Measurements from ENCODE around the gene LHFPL2. TPM values are rescaled to one million over a fixed set of nuclear protein-coding genes. Genes with fewer than 3 reads are reported as not detected.
"Not testable (repeated sequence)": the region's sequence is repeated elsewhere in the genome, so short reads cannot be mapped to it uniquely, and the experiment has no call there.

LHFPL2 gene
- total and polyA plus RNA-seq, 3 experiments from 2014 or later: 0.20 to 1.2 (median 0.84) TPM

- Histone ChIP-seq H3K27ac (ENCODE audit: low read depth, low read length) (no peak overlapping the region), H3K4me1 (ENCODE audit: insufficient read depth, low read length) (no peaks in the 10 kb centered on the region), H3K9me3 (ENCODE audit: low read length) (no peaks in the 10 kb centered on the region), H3K4me3 (ENCODE audit: low read length) (no peak overlapping the region), H3K27me3 (ENCODE audit: insufficient read depth, low read length, poor library complexity, severe bottlenecking) (no peaks in the 10 kb centered on the region), H3K36me3 (ENCODE audit: insufficient read depth, low read length) (no peaks in the 10 kb centered on the region)
- Mint-ChIP-seq H3K27ac (no peak overlapping the region), H3K36me3 (no peaks in the 10 kb centered on the region), H3K9me3 (no peaks in the 10 kb centered on the region), H3K4me3 (no peak overlapping the region), H3K4me1 (no peaks in the 10 kb centered on the region), H3K27me3 (peaks cover 11 to 35% of the 10 kb centered on the region in 2 donors)
- CTCF ChIA-PET: interaction anchor here (1.5 kb wide), 1 partner anchor 18 kb away, joined by 4 read pairs; no protein-coding TSS in a partner anchor
- POLR2A ChIA-PET: no interaction called here
- no peak for DNase-seq
Observed at GRCh38 chr5:78627175-78627574, 21.4 kb downstream of the LHFPL2 start.

- Histone ChIP-seq H3K4me3 (ENCODE audit: low read length) (no peak overlapping the region), H3K27me3 (ENCODE audit: insufficient read depth, low read length, poor library complexity, severe bottlenecking) (no peaks in the 10 kb centered on the region), H3K4me1 (ENCODE audit: insufficient read depth, low read length) (no peaks in the 10 kb centered on the region), H3K36me3 (ENCODE audit: insufficient read depth, low read length) (no peaks in the 10 kb centered on the region), H3K9me3 (ENCODE audit: low read length) (no peaks in the 10 kb centered on the region), H3K27ac (ENCODE audit: low read depth, low read length) (no peak overlapping the region)
- no peaks in the 10 kb centered on the region for H3K36me3 Mint-ChIP-seq
- no peak overlapping the region for H3K27ac Mint-ChIP-seq
- no peak for DNase-seq
- H3K9me3 Mint-ChIP-seq: peaks cover 0 to 3% (median 0%) of the 10 kb centered on the region in 5 donors
- peaks cover 11 to 42% of the 10 kb centered on the region in 2 donors for H3K27me3 Mint-ChIP-seq
- H3K4me1 Mint-ChIP-seq: no peaks in the 10 kb centered on the region
- no peak overlapping the region for H3K4me3 Mint-ChIP-seq
- ChIA-PET CTCF (interaction anchor here (1.5 kb wide), 1 partner anchor 17 kb away, joined by 4 read pairs; no protein-coding TSS in a partner anchor), POLR2A (no interaction called here)
Observed at GRCh38 chr5:78626009-78626571, 22.5 kb downstream of the LHFPL2 start.

- Mint-ChIP-seq H3K9me3 (peaks cover 0 to 4% (median 3%) of the 10 kb centered on the region in 5 donors), H3K36me3 (no peaks in the 10 kb centered on the region), H3K4me3 (no peak overlapping the region), H3K27ac (no peak overlapping the region), H3K4me1 (no peaks in the 10 kb centered on the region), H3K27me3 (peaks cover 11 to 36% of the 10 kb centered on the region in 2 donors)
- CTCF ChIA-PET: no interaction called here
- H3K27me3 ChIP-seq (ENCODE audit: insufficient read depth, low read length, poor library complexity, severe bottlenecking): no peaks in the 10 kb centered on the region
- H3K4me1 ChIP-seq (ENCODE audit: insufficient read depth, low read length): no peaks in the 10 kb centered on the region
- no peak overlapping the region for H3K27ac ChIP-seq (ENCODE audit: low read depth, low read length)
- H3K9me3 ChIP-seq (ENCODE audit: low read length): no peaks in the 10 kb centered on the region
- H3K36me3 ChIP-seq (ENCODE audit: insufficient read depth, low read length): no peaks in the 10 kb centered on the region
- no peak for DNase-seq
- H3K4me3 ChIP-seq (ENCODE audit: low read length): no peak overlapping the region
- POLR2A ChIA-PET: no interaction called here
Observed at GRCh38 chr5:78624992-78625391, 23.6 kb downstream of the LHFPL2 start.

GRCh38 chr5:78624011-78624541 lies 24.5 kb downstream of the LHFPL2 start:
- H3K36me3 ChIP-seq (ENCODE audit: insufficient read depth, low read length): no peaks in the 10 kb centered on the region
- H3K27me3 ChIP-seq (ENCODE audit: insufficient read depth, low read length, poor library complexity, severe bottlenecking): no peaks in the 10 kb centered on the region
- no peaks in the 10 kb centered on the region for H3K36me3 Mint-ChIP-seq
- H3K27ac ChIP-seq (ENCODE audit: low read depth, low read length): no peak overlapping the region
- H3K27ac Mint-ChIP-seq: no peak overlapping the region
- H3K4me3 ChIP-seq (ENCODE audit: low read length): no peak overlapping the region
- CTCF ChIA-PET: no interaction called here
- peaks cover 0 to 4% (median 3%) of the 10 kb centered on the region in 5 donors for H3K9me3 Mint-ChIP-seq
- no peaks in the 10 kb centered on the region for H3K4me1 ChIP-seq (ENCODE audit: insufficient read depth, low read length)
- H3K4me3 Mint-ChIP-seq: no peak overlapping the region
- no peaks in the 10 kb centered on the region for H3K9me3 ChIP-seq (ENCODE audit: low read length)
- DNase-seq: no peak
- H3K27me3 Mint-ChIP-seq: peaks cover 11 to 36% of the 10 kb centered on the region in 2 donors
- no peaks in the 10 kb centered on the region for H3K4me1 Mint-ChIP-seq
- POLR2A ChIA-PET: no interaction called here

- Histone ChIP-seq H3K4me3 (ENCODE audit: low read length) (no peak overlapping the region), H3K27me3 (ENCODE audit: insufficient read depth, low read length, poor library complexity, severe bottlenecking) (no peaks in the 10 kb centered on the region), H3K9me3 (ENCODE audit: low read length) (no peaks in the 10 kb centered on the region), H3K36me3 (ENCODE audit: insufficient read depth, low read length) (no peaks in the 10 kb centered on the region), H3K27ac (ENCODE audit: low read depth, low read length) (no peak overlapping the region), H3K4me1 (ENCODE audit: insufficient read depth, low read length) (no peaks in the 10 kb centered on the region)
- no peak overlapping the region for H3K4me3 Mint-ChIP-seq
- no peak for DNase-seq
- peaks cover 8 to 25% of the 10 kb centered on the region in 2 donors for H3K27me3 Mint-ChIP-seq
- H3K36me3 Mint-ChIP-seq: no peaks in the 10 kb centered on the region
- peaks cover 0 to 4% (median 3%) of the 10 kb centered on the region in 5 donors for H3K9me3 Mint-ChIP-seq
- no peaks in the 10 kb centered on the region for H3K4me1 Mint-ChIP-seq
- CTCF ChIA-PET: no interaction called here
- no peak overlapping the region for H3K27ac Mint-ChIP-seq
- POLR2A ChIA-PET: no interaction called here
Observed at GRCh38 chr5:78622302-78622971, 26.1 kb downstream of the LHFPL2 start.

- no peak overlapping the region for H3K4me3 ChIP-seq (ENCODE audit: low read length)
- ChIA-PET POLR2A (no interaction called here), CTCF (no interaction called here)
- H3K27ac ChIP-seq (ENCODE audit: low read depth, low read length): no peak overlapping the region
- H3K27me3 ChIP-seq (ENCODE audit: insufficient read depth, low read length, poor library complexity, severe bottlenecking): no peaks in the 10 kb centered on the region
- H3K36me3 ChIP-seq (ENCODE audit: insufficient read depth, low read length): no peaks in the 10 kb centered on the region
- Mint-ChIP-seq H3K27ac (no peak overlapping the region), H3K36me3 (no peaks in the 10 kb centered on the region), H3K27me3 (peaks cover 10 to 22% of the 10 kb centered on the region in 2 donors), H3K4me1 (no peaks in the 10 kb centered on the region), H3K4me3 (peak overlapping the region in 1 of 7 donors; percentile 19), H3K9me3 (peaks cover 0 to 4% (median 3%) of the 10 kb centered on the region in 5 donors)
- DNase-seq: no peak
- H3K4me1 ChIP-seq (ENCODE audit: insufficient read depth, low read length): no peaks in the 10 kb centered on the region
- no peaks in the 10 kb centered on the region for H3K9me3 ChIP-seq (ENCODE audit: low read length)
Observed at GRCh38 chr5:78621291-78621738, 27.3 kb downstream of the LHFPL2 start.

GRCh38 chr5:78620119-78620518 lies 28.5 kb downstream of the LHFPL2 start:
- H3K4me3 ChIP-seq (ENCODE audit: low read length); H3K4me3 Mint-ChIP-seq; DNase-seq; H3K4me1 Mint-ChIP-seq; H3K27ac Mint-ChIP-seq; CTCF ChIA-PET; H3K9me3 ChIP-seq (ENCODE audit: low read length); H3K9me3 Mint-ChIP-seq; H3K36me3 Mint-ChIP-seq; H3K4me1 ChIP-seq (ENCODE audit: insufficient read depth, low read length); H3K36me3 ChIP-seq (ENCODE audit: insufficient read depth, low read length); H3K27ac ChIP-seq (ENCODE audit: low read depth, low read length); POLR2A ChIA-PET; H3K27me3 ChIP-seq (ENCODE audit: insufficient read depth, low read length, poor library complexity, severe bottlenecking): not testable (repeated sequence)
- H3K27me3 Mint-ChIP-seq: peaks cover 2 to 15% of the 10 kb centered on the region in 2 donors

- Mint-ChIP-seq H3K27ac (no peak overlapping the region), H3K4me1 (no peaks in the 10 kb centered on the region), H3K4me3 (no peak overlapping the region), H3K27me3 (peaks cover 2 to 12% of the 10 kb centered on the region in 2 donors), H3K36me3 (no peaks in the 10 kb centered on the region), H3K9me3 (peaks cover 0 to 4% (median 3%) of the 10 kb centered on the region in 5 donors)
- DNase-seq: no peak
- ChIA-PET CTCF (no interaction called here), POLR2A (no interaction called here)
- Histone ChIP-seq H3K36me3 (ENCODE audit: insufficient read depth, low read length) (no peaks in the 10 kb centered on the region), H3K4me1 (ENCODE audit: insufficient read depth, low read length) (no peaks in the 10 kb centered on the region), H3K9me3 (ENCODE audit: low read length) (no peaks in the 10 kb centered on the region), H3K27me3 (ENCODE audit: insufficient read depth, low read length, poor library complexity, severe bottlenecking) (no peaks in the 10 kb centered on the region), H3K27ac (ENCODE audit: low read depth, low read length) (no peak overlapping the region), H3K4me3 (ENCODE audit: low read length) (no peak overlapping the region)
Observed at GRCh38 chr5:78618303-78618702, 30.3 kb downstream of the LHFPL2 start.
